Chondrocyte (in vitro differentiated cells): ENCODE results near the gene MCC. TPM values are rescaled to one million over a fixed set of nuclear protein-coding genes. Genes with fewer than 3 reads are reported as not detected.

ENCODE experiments used
- DNase-seq: peaks from one replicate; pipeline ENCODE4 v3.0.0; 2021; ENCODE audit warnings: mixed read lengths, low spot score
- H3K27ac Mint-ChIP-seq: one replicate; pipeline ENCODE4 v1.8.0; 2021; ENCODE audit warnings: mild to moderate bottlenecking, moderate library complexity, mixed read lengths; ENCODE audit not compliant: unreplicated experiment
- H3K27me3 Mint-ChIP-seq: 2 replicates; pipeline ENCODE4 v1.8.0; 2021; ENCODE audit warnings: low read depth, mixed read lengths
- H3K36me3 Mint-ChIP-seq: 2 replicates; pipeline ENCODE4 v1.8.0; 2021; ENCODE audit warnings: low read depth, mixed read lengths
- H3K4me1 Mint-ChIP-seq: 2 replicates; pipeline ENCODE4 v1.8.0; 2021; ENCODE audit warnings: low read depth, mild to moderate bottlenecking, mixed read lengths
- H3K4me3 Mint-ChIP-seq: one replicate; pipeline ENCODE4 v1.8.0; 2021; ENCODE audit warnings: mild to moderate bottlenecking, moderate library complexity, mixed read lengths; ENCODE audit not compliant: unreplicated experiment
- H3K9me3 Mint-ChIP-seq: 2 replicates; pipeline ENCODE4 v1.8.0; 2021; ENCODE audit warnings: low read depth, mixed read lengths
- total RNA-seq: library from RNA; stranded (reverse); gene quantifications from 3 replicates; pipeline ENCODE4 v1.2.1, GENCODE V29; 2021
- TF ChIP-seq, protein P1 (sequence below): fragments of 200-600 bp; sonication (generic); IDR thresholded peaks from 2 replicates; pipeline ENCODE4 v1.5.0; 2021; ENCODE audit warnings: antibody characterized with exemption, mild to moderate bottlenecking, moderate library complexity

MCC gene
- total RNA-seq, 1 donor from 2014 or later = 15.0 TPM

DNA sequence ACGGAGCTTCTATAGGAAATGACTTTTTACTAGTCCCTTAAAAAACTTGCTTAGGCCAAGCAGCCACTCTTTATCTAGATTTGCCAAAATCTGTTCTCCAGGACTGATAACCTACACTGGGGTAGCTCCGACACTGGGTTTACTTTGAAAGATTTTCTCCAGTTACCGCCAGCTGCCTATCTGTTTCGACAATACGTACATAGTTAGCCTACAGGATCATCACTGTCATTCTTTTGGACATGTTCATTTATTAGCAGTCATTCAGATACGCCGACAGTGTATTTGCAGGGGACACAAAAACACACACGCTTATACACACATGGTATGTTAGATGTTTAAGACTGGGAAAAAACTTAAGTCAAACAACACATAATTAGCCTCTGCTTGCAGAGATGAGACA lies 286.0 kb downstream of the MCC start:
- Mint-ChIP-seq H3K4me3 (no peak overlapping the region), H3K27me3 (no peaks in the 10 kb centered on the region), H3K4me1 (peaks cover 11% of the 10 kb centered on the region), H3K27ac (no peak overlapping the region), H3K36me3 (no peaks in the 10 kb centered on the region), H3K9me3 (no peaks in the 10 kb centered on the region)
- TF ChIP-seq, protein P1, sequence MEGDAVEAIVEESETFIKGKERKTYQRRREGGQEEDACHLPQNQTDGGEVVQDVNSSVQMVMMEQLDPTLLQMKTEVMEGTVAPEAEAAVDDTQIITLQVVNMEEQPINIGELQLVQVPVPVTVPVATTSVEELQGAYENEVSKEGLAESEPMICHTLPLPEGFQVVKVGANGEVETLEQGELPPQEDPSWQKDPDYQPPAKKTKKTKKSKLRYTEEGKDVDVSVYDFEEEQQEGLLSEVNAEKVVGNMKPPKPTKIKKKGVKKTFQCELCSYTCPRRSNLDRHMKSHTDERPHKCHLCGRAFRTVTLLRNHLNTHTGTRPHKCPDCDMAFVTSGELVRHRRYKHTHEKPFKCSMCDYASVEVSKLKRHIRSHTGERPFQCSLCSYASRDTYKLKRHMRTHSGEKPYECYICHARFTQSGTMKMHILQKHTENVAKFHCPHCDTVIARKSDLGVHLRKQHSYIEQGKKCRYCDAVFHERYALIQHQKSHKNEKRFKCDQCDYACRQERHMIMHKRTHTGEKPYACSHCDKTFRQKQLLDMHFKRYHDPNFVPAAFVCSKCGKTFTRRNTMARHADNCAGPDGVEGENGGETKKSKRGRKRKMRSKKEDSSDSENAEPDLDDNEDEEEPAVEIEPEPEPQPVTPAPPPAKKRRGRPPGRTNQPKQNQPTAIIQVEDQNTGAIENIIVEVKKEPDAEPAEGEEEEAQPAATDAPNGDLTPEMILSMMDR = no peak
- no peak for DNase-seq

DNA sequence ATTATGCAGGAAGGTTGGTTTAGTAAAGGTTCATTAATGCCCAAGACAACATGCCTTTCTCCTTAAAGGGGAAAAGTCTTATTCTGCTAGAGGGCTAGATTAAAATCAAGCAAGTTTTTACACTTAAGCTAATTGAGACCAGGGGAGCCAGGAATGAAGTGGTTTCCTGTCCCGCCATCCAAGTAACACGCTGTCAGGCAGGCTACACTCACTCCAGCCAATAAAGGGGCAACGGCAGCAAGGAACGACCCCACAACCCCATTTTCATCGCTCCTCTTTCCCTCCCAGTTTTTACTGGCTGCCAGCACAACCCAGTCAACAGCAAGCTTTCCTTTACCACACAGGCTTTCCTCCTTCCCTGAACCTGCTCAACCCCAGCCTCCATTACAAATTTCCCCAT lies 286.5 kb downstream of the MCC start:
- H3K27ac Mint-ChIP-seq = no peak overlapping the region
- H3K36me3 Mint-ChIP-seq = no peaks in the 10 kb centered on the region
- H3K27me3 Mint-ChIP-seq = no peaks in the 10 kb centered on the region
- H3K4me3 Mint-ChIP-seq = no peak overlapping the region
- peaks cover 11% of the 10 kb centered on the region for H3K4me1 Mint-ChIP-seq
- H3K9me3 Mint-ChIP-seq = no peaks in the 10 kb centered on the region
- DNase-seq = no peak
- TF ChIP-seq, protein P1 = no peak

DNA sequence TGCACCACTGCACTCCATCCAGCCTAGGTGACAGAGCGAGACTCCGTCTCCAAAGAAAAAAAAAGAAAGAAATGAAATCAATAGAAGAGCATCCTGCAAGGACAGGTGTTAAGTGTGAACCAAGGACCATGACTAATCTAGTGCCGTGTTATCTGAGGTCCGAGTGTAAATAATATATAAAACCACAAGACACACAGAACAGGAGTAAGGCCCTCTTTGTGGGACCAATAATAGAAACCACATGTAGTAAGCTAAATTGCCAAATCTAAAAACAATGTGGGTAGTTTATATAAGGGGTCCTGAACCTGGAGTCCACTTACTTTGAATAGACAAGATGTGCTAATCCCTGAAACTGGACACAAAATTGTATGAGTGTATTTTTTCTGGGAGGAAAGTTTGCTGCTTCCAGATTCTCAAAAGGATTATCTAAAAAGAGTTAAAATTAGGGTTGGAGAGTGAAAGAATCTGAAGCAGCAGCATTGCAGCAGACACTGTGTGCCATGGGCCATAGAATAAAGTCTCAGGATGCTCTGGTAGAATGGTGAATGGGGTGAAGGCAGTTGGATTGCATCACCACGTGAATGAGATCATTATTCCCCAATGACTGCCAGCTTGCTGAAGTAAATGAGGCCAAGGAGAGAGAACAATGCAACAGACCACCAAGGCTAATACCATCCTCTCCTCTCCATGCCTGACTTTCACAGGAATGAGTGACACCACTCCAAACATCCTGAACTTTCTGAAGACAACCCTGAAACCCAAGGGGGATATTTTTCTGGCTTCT lies 288.9 kb downstream of the MCC start:
- TF ChIP-seq, protein P1 = no peak
- Mint-ChIP-seq H3K4me1 (peaks cover 11% of the 10 kb centered on the region), H3K27ac (no peak overlapping the region), H3K4me3 (no peak overlapping the region), H3K9me3 (no peaks in the 10 kb centered on the region), H3K27me3 (no peaks in the 10 kb centered on the region), H3K36me3 (peaks cover 2% of the 10 kb centered on the region)
- DNase-seq = no peak

DNA sequence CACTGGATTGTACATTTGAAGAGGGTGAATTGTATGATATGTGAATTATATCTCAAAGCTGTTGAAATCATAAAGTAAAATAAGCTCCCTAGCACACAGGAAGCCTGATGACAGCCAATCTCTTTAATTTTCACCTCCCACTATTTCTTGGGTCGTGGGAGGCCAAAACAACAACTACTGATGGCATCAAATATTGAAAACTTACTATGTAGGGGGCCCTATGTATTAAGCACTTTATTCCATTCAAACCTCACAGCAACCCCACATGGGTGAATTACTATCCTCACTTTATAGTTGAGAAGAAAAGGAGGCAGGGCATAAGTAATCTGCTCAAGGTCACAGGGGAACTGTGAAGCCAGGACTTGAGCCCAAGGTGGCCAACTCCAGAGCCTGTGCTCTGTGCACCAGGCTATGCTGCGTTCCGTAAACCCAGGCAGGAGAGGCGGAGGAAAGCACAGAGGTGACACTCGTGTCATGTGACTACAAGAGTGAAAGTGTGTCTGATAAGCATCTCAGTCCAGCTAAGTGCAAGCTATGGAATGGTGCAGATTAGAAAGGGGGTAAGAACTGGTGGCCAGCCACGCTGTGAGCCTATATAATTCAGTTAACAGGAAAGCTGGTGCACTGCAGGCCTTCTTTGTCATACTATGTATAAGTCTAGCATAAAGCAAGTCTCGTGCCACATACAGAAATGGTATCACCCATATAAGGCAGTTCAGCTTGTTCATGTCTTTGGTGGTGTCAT lies 290.6 kb downstream of the MCC start:
- DNase-seq = no peak
- no peak overlapping the region for H3K4me3 Mint-ChIP-seq
- TF ChIP-seq, protein P1 = no peak
- H3K27me3 Mint-ChIP-seq = no peaks in the 10 kb centered on the region
- H3K27ac Mint-ChIP-seq = no peak overlapping the region
- peaks cover 8% of the 10 kb centered on the region for H3K9me3 Mint-ChIP-seq
- H3K4me1 Mint-ChIP-seq = peaks cover 4% of the 10 kb centered on the region
- peaks cover 5% of the 10 kb centered on the region for H3K36me3 Mint-ChIP-seq

DNA sequence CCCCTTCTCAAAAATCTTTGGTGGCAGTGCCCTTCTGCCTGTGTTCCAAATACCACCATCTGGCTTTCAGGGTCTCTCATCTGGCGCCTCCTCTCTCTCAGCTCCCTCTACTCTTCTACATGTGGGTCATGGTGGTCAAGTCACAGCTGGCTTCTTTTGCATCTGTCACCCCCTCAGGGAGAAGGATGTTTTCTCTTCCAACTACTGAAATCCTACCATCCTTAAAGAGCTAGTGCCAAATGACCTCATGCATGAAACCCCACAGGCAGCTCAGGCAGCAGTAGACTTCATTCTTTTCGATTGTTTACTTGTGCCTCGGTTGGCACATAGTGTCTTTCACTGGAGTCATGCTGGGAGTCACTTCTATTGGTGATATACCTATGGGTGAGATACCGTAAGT lies 292.5 kb downstream of the MCC start:
- Mint-ChIP-seq H3K27me3 (no peaks in the 10 kb centered on the region), H3K9me3 (peaks cover 8% of the 10 kb centered on the region), H3K4me3 (no peak overlapping the region), H3K27ac (no peak overlapping the region), H3K4me1 (no peaks in the 10 kb centered on the region), H3K36me3 (peaks cover 5% of the 10 kb centered on the region)
- TF ChIP-seq, protein P1 = no peak
- no peak for DNase-seq
